Measurements from ENCODE around the gene HLA-DPB1.
"Not testable (repeated sequence)": the region's sequence is repeated elsewhere in the genome, so short reads cannot be mapped to it uniquely, and the experiment has no call there.

The HLA-DPB1 gene

DNA sequence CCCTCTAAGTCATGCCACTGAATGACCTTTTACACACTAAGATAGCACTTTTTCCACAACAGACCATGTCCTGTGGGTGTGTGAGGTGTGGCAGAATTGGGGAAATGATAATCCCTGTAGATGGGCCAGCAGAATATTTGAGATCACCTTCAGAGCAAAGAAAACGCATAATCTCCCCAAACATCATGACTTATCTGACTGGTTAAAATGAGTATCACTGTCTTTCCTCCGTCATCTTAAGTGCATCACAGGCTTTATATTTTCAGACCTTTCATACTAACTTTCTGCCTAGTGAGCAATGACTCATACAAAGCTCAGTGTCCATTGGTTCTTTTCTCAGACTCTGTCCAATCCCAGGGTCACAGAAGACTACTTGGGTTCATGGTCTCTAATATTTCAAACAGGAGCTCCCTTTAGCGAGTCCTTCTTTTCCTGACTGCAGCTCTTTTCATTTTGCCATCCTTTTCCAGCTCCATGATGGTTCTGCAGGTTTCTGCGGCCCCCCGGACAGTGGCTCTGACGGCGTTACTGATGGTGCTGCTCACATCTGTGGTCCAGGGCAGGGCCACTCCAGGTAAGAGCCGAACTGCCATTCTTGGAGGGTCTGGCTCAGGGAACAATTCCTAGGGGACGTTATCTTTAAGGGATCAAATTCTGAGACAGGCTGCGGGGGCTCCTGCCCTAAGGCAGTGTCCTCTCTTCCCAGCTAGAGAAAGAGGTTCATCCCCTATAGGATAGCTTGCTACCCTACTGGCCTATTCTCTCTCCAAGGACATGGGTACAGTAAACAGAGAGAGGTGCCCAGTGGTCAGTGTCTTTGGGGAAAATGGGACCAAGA is at the start of gene HLA-DPB1:
Gene HLA-DPB1 (plus strand): TSS at position 423 of the 838 bp plus-strand sequence. CDS start 52 bp downstream, at position 475.
- in situ Hi-C loops (cut with HindIII; ENCODE audit: low sequenced_read_pairs), result no loop called here

DNA sequence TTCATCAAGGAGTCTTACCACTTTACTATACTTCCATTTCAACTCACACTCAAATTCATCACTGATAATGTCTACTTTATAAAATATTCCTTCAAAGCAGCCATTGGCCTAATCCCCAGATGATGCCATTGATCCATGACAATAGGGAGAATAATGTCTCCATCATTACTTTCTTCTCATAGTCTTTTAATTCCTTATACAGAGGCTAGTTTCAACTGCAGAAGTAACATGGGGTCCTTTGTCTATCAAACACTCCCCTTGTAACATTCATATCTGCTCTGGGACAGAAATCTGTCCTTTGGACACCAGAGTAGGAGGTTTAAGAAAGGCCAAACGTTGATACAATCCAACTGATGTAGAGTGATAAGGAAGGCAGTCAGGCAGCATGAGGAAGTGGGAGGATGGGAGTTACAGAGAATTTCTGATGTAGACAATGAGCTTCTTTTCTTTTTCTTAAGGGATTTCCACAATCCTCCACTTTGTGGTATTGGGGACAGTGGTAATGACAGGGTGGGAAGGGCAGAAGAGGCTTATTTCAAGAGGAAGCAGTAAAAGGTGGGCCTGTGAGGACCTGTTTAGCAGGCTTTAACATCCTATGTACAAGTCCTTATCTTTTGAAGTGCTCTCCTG is 47.5 kb upstream of the HLA-DPB1 start:
- in situ Hi-C loops (cut with HindIII; ENCODE audit: low sequenced_read_pairs), result no loop called here

DNA sequence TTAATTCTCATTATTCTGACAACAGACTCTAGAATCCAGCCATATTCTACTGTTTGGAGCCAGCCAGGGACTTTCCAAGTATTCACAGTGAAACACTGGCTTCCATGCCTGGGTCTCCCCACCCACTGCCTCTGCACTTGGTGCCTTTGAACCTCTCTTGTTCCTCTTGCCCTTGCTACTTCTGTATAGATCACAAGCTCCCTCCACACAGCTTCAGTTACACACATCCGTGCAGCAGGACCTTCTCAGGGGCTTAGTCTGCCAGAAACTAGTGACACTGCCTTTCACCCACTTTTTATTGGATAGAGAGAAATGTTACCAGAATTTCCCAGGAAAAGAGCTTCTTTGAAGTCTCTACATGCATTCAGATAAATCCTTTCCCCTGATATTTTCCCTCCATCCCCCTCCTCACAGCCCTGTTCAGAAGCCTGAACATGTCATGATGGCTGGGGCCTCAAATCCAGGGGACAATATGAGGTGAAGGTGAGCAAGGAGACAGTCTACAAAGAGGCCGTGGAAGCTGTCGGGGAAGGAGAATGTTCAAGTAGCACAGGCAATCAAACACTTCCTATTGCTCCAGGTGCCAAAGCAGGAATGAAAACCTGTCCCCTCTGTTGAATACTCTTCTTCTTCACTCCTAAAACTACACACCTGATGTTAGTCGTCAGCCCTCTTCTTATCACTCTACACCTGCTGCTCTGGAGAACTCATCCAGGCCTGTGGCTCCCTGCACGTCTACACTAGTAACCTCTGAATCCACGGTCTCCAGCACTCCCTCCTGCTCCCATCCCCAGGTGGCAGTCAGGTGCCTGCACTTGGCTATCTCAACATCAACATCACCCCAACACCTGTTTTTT is 46.2 kb upstream of the HLA-DPB1 start:
- in situ Hi-C loops (cut with HindIII; ENCODE audit: low sequenced_read_pairs), result no loop called here

DNA sequence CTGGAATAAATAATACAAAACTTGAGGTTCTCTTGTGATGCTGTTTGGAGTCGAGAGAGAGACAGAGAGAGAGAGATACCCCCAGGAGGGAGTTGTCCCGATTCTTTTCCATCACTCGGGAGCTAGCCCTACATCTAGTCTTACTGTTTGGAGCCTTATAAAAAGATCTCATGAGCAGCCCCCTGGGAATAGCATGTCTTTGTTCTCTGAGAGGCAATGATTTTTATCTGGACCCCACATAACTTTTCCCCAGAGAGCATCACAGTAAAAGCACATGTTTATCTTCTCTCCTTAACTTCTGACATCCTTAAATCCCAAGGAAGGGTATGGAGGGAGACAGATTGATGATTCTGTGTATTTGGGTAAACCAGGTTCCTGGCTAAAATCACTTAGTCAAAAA is 45.5 kb upstream of the HLA-DPB1 start:
- in situ Hi-C loops (cut with HindIII; ENCODE audit: low sequenced_read_pairs), result no loop called here

DNA sequence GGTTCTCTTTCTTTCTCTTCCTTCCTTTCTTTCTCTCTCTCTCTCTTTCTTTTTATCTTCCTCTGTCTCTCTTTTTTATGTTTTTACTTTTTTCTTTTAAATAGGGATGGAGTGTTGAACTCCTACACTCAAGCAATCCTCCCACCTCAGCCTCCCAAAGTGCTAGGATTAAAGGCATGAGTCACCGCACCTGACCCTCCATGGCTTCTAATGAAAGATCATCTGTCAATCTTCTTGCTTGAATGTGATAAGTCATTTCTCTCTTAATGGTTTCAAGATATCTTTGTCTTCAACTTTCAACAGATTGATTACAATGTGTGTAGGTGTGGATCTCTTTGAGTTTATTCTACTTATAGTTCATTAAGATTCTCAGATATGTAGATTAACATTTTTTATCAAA is 41.2 kb upstream of the HLA-DPB1 start:
- in situ Hi-C loops (cut with HindIII; ENCODE audit: low sequenced_read_pairs), result no loop called here

DNA sequence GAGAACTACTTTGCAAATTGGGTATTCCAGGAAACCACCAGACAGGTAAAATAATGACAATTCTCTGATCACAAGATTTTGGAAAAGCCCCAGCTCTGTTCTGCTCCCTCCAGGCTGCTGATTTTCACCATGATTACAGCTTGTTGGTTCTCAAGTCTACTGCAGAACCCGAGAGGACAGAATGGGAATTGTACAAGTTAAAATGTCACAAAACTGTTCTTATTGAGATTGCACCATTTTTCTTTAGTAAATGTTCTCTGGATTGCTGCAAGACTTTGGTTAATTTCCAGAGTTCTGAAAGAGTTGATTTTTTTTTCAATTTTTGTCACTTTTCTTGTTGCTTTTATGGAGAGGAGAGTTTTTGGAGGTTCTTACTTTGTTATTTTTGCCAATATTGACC is 39.3 kb upstream of the HLA-DPB1 start:
- in situ Hi-C loops (cut with HindIII; ENCODE audit: low sequenced_read_pairs), result loop anchor here (5.0 kb wide), 1 partner anchor 51 kb away; no protein-coding TSS in a partner anchor

DNA sequence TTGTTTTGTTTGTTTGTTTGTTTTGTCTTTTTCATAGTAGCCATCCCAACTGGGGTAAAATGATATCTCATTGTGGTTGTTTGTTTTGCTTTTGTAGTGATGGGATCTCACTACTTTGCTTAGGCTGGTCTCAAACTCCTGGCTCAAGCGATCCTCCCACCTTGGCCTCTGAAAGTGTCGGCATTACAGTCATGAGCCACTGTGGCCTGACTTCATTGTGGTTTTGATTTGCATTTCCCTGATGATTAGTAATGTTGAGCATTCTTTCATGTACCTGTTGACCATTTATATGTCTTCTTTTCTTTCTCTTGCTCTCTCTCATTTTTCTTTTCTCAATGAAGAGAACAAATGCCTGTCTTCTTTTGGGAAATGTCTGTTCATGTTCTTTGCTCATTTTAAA is 35.6 kb upstream of the HLA-DPB1 start:
- in situ Hi-C loops (cut with HindIII; ENCODE audit: low sequenced_read_pairs), result no loop called here

DNA sequence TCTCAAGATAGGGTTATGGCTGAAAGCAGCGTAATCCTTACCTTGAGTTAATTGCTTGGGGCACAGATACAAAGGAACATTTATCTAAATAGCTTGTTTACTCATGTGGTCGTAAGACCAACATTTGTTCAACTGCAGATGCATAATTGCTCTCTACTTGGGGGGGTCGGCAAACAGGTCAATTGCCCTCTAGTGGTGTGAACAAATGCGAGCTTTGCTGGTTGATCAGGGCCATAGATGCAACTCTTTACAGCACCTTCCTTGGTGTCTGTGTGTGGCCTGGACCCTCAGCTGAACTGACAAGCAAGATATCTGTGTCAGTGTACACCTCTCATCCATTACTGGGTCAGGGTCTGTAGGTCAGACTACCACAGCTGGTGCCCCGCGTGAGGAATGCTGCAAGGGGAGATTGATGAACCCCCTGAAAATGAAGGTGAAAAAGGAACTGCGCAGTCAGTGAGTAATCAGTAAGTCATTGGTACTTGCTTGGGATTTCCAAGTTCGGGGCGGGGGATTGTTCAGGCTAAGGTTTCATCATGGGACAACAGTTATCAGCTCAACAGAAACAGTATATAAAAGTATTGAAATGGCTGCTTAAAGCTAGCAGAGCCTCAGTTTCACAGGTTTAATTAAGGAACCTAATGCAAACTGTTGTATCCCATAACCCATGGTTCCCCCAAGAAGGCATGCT is 26.3 kb upstream of the HLA-DPB1 start:
- in situ Hi-C loops (cut with HindIII; ENCODE audit: low sequenced_read_pairs), result no loop called here

DNA sequence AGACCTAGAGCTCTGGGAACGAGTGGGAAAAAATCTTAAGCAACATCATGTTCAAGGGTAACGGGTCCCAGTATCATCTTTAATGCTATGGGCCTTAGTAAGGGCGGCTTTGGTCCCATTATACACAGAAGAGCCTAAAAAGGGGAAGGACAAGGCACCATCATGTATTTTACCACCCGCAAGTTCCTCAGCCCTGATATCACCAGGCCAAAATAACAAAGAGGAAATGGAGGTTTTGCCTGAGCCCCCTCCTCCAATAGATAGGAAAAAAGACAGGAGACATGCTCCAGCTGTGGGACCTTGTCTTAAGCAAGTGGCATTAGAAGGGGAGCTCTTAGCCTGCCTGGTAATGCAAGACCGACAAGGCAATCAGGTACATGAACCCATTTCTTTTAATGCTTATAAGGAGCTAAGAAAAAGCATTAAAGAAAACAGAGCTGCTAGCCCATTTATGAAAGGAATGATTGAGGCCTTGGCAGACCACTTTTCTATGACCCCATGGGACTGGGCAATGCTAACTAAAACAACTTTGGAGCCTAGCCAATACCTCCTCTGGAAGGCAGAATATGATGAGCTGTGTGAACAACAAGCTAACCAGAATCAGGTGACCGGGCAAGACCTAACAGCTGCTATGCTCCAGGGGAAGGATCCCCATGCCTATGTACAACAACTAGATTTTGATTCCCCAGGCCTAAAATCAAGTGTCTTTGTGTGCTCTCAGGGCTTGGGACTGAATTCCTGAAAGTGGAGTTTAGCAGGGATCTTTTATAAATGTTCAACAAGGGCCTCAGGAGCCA is 25.6 kb upstream of the HLA-DPB1 start:
- in situ Hi-C loops (cut with HindIII; ENCODE audit: low sequenced_read_pairs), result no loop called here

DNA sequence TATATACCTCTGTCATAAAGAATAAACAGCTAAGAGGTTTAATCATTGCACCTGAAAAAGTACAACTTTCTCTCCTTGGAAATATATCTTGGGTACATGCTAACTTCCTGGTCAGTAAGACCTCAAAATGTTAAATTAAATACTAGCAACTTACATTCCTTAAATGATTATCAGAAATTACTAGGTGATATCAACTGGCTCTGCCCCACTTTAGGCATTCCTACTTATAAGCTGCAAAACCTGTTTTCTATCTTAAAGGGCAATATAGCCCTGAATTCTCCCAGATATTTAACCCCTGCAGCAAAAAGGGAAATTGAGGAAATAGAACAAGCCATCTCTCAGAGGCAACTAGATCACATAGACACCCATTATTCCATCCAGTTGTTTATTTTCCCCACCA is 23.2 kb upstream of the HLA-DPB1 start:
- in situ Hi-C loops (cut with HindIII; ENCODE audit: low sequenced_read_pairs), result no loop called here

DNA sequence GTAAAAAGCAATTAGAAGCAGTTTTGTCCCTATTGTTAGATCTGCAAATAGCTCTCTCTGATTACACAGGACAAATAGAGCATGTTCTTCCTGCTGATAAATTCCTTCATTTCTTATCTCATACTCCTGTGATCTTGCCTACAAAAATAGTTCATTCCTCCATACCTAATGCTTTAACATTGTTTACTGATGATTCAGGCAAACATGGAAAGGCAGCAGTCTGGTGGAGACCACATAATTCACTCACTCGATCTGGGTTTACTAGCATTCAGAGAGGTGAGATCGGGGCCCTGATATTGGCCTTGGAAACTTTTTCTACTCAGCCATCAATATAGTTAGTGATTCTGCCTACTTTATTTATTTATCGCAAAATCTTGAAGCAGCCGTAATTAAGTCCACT is 22.6 kb upstream of the HLA-DPB1 start:
- in situ Hi-C loops (cut with HindIII; ENCODE audit: low sequenced_read_pairs), result no loop called here

DNA sequence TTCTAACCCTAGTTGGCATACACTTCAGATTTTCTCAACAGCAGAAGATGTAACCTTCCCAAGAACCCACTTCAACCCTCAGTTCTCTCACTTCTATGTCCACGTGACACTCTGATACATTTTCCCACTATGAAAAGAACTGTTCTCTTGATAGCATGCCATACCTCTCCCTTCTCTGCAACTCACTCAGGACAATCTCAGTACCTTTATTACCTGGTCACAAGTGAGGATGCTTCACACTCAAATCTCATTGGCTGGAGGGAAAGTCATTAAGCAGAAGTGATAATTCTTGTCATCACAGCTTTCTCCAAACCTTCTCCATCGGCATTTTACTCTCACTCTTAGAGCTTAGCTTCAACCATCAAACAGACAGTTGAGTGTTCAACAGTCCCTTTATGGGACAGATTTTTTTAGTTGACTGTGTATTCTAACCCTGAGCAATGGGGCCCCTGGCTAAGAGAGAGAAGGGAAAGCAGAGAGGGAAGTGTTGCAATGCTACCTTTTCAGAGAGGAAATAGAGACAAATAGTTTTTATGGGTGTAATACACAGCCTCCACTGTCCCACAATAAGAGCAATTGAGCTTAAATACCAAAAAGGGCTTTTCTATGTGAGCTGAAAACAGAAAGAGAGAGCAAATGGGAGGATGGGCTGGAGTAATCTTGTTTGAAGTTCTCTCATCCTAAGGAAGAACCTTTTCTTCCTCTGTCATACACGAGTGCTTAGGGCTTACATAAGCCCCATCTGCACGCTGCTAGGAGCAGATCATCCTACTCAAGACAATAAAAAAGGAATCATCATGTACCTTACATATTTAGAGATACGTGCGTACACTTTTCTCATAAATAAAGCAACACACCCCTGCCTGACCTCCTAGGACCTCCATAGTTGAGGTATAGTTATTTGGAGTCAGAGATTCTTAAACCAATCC is 18.3 kb upstream of the HLA-DPB1 start:
- in situ Hi-C loops (cut with HindIII; ENCODE audit: low sequenced_read_pairs), result no loop called here

DNA sequence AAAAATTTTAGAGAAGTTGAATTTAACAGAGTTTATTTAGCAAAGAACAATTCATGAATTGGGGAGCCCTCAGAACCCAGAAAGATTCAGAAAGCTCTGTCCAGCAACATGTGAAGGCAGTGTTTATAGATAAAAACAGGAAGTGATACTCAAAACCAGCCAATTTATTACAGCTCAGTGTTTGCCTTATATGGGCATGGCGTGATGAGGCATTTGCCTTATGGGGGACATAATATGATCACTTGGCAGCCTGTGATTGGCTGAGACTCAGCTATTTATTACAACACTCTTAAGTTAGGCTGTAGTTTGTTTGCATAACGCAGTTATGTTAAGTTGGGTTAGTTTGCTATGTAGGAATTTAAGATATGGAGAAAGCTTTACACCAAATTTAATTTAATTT is 13.8 kb upstream of the HLA-DPB1 start:
- in situ Hi-C loops (cut with HindIII; ENCODE audit: low sequenced_read_pairs), result no loop called here

DNA sequence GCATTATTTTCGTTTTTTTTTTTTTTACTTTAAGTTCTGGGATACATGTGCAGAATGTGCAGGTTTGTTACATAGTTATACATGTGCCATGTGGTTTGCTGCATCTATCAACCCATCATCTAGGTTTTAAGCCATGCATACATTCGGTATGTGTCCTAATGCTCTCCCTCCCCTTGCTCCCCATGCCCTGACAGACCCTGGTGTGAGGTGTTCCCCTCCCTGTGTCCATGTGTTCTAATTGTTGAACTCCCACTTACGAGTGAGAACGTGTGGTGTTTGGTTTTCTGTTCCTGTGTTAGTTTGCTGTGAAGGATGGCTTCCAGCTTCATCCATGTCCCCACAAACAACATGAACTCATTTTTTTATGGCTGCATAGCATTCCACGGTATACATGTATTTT is 12.4 kb upstream of the HLA-DPB1 start:
- in situ Hi-C loops (cut with HindIII; ENCODE audit: low sequenced_read_pairs), result not testable (repeated sequence)

DNA sequence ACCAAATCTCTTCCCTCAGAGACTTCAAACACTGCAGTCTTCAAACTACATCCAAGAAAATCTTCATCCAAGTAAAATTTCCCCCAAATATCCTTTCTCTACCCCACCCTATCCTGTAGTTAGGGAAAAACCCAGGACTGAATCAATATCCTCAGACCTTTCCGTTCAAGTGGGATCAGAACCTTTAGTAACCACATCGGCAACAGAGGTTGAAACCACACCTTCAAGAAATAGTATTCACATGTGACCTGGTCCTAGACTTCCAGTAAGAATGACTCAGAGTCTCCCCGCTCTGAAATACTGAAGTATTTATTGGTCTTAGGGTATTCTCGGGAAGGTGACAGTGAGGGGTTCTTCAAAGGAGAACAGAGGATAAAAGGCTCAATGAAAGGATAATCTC is 11.1 kb upstream of the HLA-DPB1 start:
- in situ Hi-C loops (cut with HindIII; ENCODE audit: low sequenced_read_pairs), result no loop called here

DNA sequence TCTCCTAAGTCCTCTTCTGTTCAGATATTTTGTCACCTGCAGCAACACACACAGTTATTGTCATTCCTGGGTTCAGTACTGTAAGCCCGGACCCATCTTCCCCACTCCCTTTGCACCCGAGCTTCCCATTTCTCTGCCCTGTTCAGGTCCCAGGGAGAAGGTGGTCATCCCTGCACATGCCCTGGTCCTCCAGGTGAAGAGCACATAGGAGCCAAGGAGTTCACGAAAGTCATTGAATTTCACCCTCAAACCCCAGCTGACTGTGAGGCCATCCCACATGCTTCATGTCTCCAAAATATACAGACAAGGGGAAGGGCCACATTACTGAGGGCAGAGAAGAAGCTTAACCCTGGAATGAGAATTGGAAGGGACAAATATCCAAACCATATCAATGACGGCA is 10.5 kb upstream of the HLA-DPB1 start:
- in situ Hi-C loops (cut with HindIII; ENCODE audit: low sequenced_read_pairs), result no loop called here

DNA sequence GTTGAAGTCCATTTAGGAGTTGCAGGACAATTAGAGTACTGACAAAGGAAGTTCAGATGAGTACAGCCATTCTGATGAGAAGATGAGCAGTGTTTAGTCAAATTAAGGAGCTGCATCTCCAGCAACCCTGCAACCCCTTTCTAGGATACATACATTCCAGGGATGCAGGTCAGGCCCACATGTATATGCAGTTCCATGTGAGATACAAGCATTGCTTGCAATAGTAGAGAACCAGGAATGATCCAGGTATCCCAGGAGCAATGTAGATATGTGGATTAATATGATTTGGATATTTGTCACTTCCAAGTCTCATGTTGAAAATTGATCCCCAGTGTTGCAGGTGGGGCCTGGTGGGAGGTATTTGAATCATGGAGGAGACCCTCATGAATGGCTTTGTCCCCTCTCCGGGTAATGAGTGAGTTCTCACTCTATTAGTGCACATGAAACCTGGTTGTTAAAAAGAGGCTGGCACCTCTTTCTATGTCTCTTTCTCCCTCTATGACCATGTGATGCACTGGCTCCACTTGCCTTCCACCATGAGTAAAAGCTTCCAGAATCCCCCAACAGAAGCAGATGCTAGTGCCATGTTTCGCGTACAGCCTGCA is 8.8 kb upstream of the HLA-DPB1 start:
- in situ Hi-C loops (cut with HindIII; ENCODE audit: low sequenced_read_pairs), result no loop called here

DNA sequence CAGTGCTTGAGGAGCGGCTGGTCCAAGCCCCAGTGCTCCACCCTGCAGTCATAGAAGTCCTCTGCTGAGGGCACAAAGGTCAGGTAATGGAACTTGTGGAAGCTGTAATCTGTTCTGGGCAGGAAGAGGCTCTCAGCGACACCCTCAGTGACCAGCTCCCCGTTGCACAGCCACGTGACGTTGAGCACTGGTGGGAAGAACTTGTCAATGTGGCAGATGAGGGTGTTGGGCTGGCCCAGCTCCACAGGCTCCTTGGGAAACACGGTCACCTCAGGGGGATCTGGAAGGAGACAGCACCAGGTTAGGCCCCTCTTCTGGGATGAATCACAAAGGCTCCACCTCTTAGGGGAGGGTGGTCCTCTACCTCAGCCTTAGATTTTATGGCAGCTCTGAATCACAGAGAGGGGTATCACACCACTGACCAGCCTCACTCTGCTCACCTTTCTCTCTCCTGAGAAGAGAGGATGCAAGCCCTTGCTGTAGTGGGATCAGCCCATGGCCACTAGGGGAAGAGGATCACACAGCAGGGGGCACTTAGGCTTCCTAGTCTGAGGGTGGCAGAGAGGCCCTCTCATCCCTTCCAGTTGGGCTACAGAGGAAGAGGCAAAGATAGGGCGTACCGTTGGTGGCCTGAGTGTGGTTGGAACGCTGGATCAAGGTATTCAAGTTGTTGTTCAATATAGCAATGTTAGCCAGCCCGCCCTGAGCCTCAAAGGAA is 6.6 kb upstream of the HLA-DPB1 start:
- in situ Hi-C loops (cut with HindIII; ENCODE audit: low sequenced_read_pairs), result no loop called here
